GM19099 (cell line): ENCODE data around the gene GDPGP1.

ENCODE experiments used
- POLR2A ChIP-seq: IDR thresholded peaks from 3 replicates; pipeline ENCODE4 v1.6.1; 2011; ENCODE audit warnings: low read depth; ENCODE audit not compliant: insufficient read length; ENCODE audit errors: extremely low read depth

The GDPGP1 gene

GRCh38 chr15:90213122-90213817 lies 20.7 kb upstream of the GDPGP1 start:
- no peak for TF ChIP-seq POLR2A

- TF ChIP-seq POLR2A: no peak
Measured at GRCh38 chr15:90213818-90214204, 20.2 kb upstream of the GDPGP1 start.

GRCh38 chr15:90214553-90215196 lies 19.3 kb upstream of the GDPGP1 start:
- no peak for TF ChIP-seq POLR2A

- no peak for TF ChIP-seq POLR2A
Measured at GRCh38 chr15:90217671-90218394, 16.2 kb upstream of the GDPGP1 start.

GRCh38 chr15:90219421-90220141 lies 14.4 kb upstream of the GDPGP1 start:
- no peak for TF ChIP-seq POLR2A

GRCh38 chr15:90221246-90221900 lies 12.6 kb upstream of the GDPGP1 start:
- no peak for TF ChIP-seq POLR2A

- no peak for TF ChIP-seq POLR2A
Measured at GRCh38 chr15:90222547-90222946, 11.5 kb upstream of the GDPGP1 start.

- no peak for TF ChIP-seq POLR2A
Measured at GRCh38 chr15:90223441-90224165, 10.4 kb upstream of the GDPGP1 start.

- no peak for TF ChIP-seq POLR2A
Measured at GRCh38 chr15:90225047-90225446, 9.0 kb upstream of the GDPGP1 start.

- no peak for TF ChIP-seq POLR2A
Measured at GRCh38 chr15:90225504-90226234, 8.3 kb upstream of the GDPGP1 start.

GRCh38 chr15:90227336-90227735 lies 6.7 kb upstream of the GDPGP1 start:
- no peak for TF ChIP-seq POLR2A

GRCh38 chr15:90227816-90228772 lies 5.9 kb upstream of the GDPGP1 start:
- TF ChIP-seq POLR2A: no peak
